Skeletal muscle satellite cell (primary cell): ENCODE data around the gene SMG1.

Experiments used
- H3K27me3 ChIP-seq: 2 replicates; pipeline ENCODE4 v1.7.0; 2013; ENCODE audit warnings: low read length; ENCODE audit not compliant: control insufficient read depth, insufficient read depth
- H3K36me3 ChIP-seq: 2 replicates; pipeline ENCODE4 v1.7.0; 2013; ENCODE audit warnings: mild to moderate bottlenecking, control low read depth, low read length; ENCODE audit not compliant: insufficient read depth
- H3K4me1 ChIP-seq: 2 replicates; pipeline ENCODE4 v1.7.0; 2013; ENCODE audit warnings: low read length; ENCODE audit not compliant: control insufficient read depth, insufficient read depth
- H3K4me2 ChIP-seq: 2 replicates; pipeline ENCODE4 v1.7.0; 2013; ENCODE audit warnings: mild to moderate bottlenecking, low read length
- H3K4me3 ChIP-seq: 2 replicates; pipeline ENCODE4 v1.7.0; 2013; ENCODE audit warnings: low read length
- H3K9ac ChIP-seq: 2 replicates; pipeline ENCODE4 v1.7.0; 2013; ENCODE audit warnings: mild to moderate bottlenecking, low read depth, low read length, moderate library complexity
- H3K9me3 ChIP-seq: replicated peaks from 2 replicates; pipeline ENCODE4 v1.7.0; 2013; ENCODE audit warnings: mild to moderate bottlenecking, control low read depth, low read length

The SMG1 gene

DNA sequence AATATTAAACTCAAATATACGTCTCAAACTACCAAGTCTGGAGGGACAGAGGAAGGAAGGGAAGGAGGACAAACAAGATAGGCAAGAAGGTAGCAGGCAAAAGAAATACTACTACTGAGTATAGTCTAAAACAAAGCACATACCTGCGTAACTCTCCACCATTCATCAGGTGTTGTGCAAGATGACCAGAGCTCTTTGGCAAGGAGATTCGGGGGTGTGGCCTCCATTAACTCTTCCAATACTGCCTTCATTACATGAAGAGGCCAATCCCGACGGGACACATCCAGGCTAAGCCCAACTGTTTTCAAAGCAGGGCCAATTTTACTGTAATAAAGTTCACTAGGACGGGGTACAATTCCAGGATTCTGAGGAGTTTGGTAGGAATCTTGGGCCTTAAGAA, 86.7 kb downstream of the SMG1 start:
- Histone ChIP-seq H3K9ac (no peak overlapping the region), H3K9me3 (no peaks in the 10 kb centered on the region), H3K4me1 (no peaks in the 10 kb centered on the region), H3K36me3 (peaks cover 83% of the 10 kb centered on the region), H3K4me2 (no peak overlapping the region), H3K4me3 (no peak overlapping the region), H3K27me3 (no peaks in the 10 kb centered on the region)

DNA sequence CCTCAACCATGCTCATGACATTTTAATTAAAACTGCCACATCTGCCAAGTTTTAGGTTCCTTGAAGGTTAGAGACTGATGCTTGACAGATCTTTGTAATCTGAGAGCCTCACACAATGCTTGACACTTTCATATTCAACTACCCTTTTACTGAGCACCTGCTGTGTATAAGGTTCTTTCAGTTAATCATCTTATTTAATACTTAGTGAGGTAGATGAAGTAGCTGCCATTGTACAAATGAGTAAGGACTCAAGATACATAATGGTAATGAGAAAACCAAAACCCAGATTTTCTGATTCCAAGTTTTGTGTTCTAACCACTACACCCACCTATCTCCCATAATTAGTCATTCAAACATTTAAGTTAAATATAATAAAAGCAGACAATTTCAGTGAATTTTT, 89.5 kb downstream of the SMG1 start:
- Histone ChIP-seq H3K4me2 (no peak overlapping the region), H3K9ac (no peak overlapping the region), H3K4me3 (no peak overlapping the region), H3K9me3 (no peaks in the 10 kb centered on the region), H3K27me3 (no peaks in the 10 kb centered on the region), H3K4me1 (no peaks in the 10 kb centered on the region), H3K36me3 (peaks cover 91% of the 10 kb centered on the region)

DNA sequence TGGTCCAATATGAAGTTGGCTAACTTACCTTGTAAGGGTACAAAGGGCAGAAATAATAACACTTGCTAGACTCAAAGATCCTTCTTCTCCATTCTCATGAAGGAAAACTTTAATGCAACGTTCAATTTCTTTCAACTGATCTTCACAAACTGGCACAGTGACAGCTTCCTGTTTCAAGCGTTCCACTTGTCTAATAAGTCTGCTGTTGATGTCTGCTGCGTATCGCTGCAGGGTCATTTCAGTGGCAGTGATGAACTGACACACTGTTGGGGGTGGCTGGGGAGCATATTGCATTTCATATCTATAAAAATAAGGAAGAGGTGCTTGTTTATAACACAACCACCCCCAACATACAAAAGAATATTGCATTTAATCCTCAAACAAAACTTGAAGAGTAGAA, 91.3 kb downstream of the SMG1 start:
- Histone ChIP-seq H3K27me3 (no peaks in the 10 kb centered on the region), H3K9ac (no peak overlapping the region), H3K4me3 (no peak overlapping the region), H3K4me1 (no peaks in the 10 kb centered on the region), H3K9me3 (no peaks in the 10 kb centered on the region), H3K36me3 (peaks cover 93% of the 10 kb centered on the region), H3K4me2 (no peak overlapping the region)

DNA sequence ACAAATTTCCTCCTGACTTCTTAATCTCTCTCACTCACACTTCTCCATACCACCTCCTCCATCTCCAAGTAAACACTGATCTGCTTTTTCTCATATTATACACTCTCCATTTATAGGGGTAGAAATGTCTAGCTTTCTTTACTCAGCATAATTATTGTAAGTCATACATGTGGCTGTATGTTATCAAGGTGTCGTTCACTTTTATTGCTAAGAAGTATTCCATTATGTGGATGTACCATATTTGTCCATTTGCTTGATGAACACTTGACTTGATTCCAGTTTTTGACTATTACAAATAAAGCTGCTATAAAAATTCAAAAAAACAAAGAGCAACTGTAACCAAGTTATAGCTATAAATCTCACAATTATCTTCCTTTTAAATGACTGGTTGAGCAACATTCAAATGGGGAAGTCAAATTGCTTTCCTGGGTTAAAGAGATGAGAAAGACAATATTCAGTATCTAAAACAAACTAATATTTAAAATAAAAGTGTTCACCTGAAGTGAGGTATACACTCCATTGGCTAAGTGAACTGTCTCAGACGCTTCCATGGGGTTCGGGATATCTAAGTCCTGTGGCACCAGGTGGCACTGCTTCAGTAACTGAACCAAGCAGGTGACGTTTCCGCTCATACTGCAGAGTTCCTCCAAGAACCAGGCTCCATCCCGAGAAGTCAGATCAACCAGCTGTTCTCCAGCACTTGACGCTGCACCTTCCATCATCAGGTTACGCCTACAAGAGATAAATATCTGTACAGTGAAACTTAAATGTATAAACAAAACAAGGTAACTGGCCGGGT, 92.3 kb downstream of the SMG1 start:
- H3K36me3 ChIP-seq, result peaks cover 96% of the 10 kb centered on the region
- no peaks in the 10 kb centered on the region for H3K4me1 ChIP-seq
- H3K9me3 ChIP-seq, result no peaks in the 10 kb centered on the region
- no peak overlapping the region for H3K4me2 ChIP-seq
- no peaks in the 10 kb centered on the region for H3K27me3 ChIP-seq
- H3K4me3 ChIP-seq, result no peak overlapping the region
- H3K9ac ChIP-seq, result no peak overlapping the region

DNA sequence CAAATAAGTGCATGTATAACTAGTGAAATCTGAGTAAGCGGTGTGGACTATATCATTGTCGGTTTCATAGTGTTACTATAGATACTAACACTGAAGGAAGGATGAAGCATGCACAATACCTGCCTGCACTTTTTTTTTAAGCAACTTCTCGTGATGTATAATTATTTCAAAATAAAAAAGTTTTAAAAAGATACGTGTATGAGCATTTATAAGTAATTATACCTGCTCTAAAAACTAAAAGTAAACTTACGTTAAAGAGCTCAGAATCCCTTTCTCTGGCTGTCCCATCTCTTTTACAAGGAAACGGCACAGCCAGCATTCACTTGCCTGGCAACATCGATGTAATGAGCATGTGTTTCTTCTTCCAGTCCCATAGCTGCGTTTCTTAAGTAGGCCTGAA, 93.6 kb downstream of the SMG1 start:
- H3K4me2 ChIP-seq, result no peak overlapping the region
- H3K9me3 ChIP-seq, result no peaks in the 10 kb centered on the region
- no peak overlapping the region for H3K9ac ChIP-seq
- H3K4me3 ChIP-seq, result no peak overlapping the region
- H3K4me1 ChIP-seq, result no peaks in the 10 kb centered on the region
- H3K36me3 ChIP-seq, result peaks cover 93% of the 10 kb centered on the region
- no peaks in the 10 kb centered on the region for H3K27me3 ChIP-seq

DNA sequence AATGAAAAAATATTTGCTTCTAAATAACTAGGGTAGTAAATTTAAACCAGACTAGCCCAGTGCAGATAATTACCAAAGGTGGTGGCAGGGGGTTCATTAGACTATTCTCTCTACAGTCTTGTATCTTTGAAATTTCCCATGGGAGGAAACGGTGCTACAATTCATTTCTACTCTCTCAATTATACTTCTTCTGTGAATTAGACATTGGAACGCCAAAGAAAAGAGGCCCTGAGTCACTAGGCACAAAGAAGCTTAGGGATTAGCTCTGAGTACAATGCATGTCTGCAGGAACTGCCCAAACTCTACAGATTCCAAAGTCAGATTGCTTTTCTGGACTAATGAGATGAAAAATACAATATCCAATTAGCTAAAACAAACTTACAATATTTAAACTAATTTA, 94.2 kb downstream of the SMG1 start:
- H3K4me2 ChIP-seq, result no peak overlapping the region
- H3K4me1 ChIP-seq, result no peaks in the 10 kb centered on the region
- no peak overlapping the region for H3K9ac ChIP-seq
- H3K27me3 ChIP-seq, result no peaks in the 10 kb centered on the region
- H3K9me3 ChIP-seq, result no peaks in the 10 kb centered on the region
- peaks cover 87% of the 10 kb centered on the region for H3K36me3 ChIP-seq
- H3K4me3 ChIP-seq, result no peak overlapping the region

DNA sequence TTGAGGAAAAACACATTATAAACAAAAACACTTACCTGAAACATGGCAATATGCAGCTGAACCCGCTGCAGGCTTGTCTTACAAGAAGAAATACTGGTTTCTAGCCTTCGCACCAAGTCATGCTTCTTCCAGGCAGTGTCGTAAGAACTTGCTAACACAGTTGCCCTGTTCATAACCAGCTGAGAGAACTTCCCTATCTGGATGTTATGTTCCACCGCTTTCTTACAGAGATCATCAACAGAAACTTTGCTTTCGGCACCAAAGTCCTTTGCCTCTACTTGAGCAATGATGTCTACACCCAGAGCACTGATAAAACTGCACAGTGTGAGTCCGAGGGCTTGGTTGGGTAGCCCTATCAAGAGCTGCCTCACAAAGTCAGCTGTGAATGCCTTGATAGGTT, 97.0 kb downstream of the SMG1 start:
- no peaks in the 10 kb centered on the region for H3K9me3 ChIP-seq
- no peaks in the 10 kb centered on the region for H3K27me3 ChIP-seq
- no peak overlapping the region for H3K4me2 ChIP-seq
- H3K9ac ChIP-seq, result no peak overlapping the region
- H3K4me1 ChIP-seq, result no peaks in the 10 kb centered on the region
- H3K4me3 ChIP-seq, result no peak overlapping the region
- peaks cover 59% of the 10 kb centered on the region for H3K36me3 ChIP-seq

DNA sequence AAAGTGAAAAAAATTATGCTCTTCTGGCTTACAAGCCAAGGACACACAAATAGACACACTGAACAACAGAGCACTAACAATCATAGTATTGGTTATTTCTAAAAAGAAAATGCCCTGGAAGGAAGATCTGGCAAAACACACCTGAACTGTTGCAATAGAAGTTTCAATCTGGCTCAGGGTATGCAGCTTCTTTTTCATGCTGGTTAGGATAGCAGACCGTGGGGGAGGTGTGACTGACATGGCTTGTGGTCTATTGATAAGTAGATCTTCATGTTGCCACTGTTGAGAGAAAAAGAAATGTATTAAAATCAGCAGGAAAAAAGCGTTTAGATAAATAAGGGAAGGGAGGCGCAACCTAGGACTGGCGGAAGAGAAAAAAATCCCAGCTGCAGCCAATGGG, 98.3 kb downstream of the SMG1 start:
- H3K36me3 ChIP-seq, result peaks cover 46% of the 10 kb centered on the region

DNA sequence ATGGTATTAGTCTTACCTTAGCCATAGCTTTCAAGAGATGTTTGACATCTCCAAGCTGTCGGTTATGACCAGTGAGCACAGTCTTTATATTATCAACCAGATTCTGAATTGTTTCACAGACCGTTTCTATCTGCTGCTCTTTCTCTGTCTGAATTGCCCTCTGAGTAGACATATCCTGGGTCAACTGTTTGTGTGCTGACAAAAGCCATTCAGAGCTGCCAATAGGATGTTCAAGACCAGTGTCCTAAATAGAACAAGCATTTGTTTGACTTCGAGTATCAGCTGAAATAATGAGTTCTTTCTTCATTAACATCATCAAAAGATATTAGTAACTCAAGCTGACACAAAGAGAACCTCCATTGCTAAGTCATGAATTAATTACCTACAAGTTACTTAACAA, 109.9 kb downstream of the SMG1 start:
- Histone ChIP-seq H3K4me1 (no peaks in the 10 kb centered on the region), H3K36me3 (peaks cover 73% of the 10 kb centered on the region), H3K9me3 (no peaks in the 10 kb centered on the region), H3K4me3 (no peak overlapping the region), H3K9ac (no peak overlapping the region), H3K27me3 (no peaks in the 10 kb centered on the region), H3K4me2 (no peak overlapping the region)

More for the DNA sequence above, 98.3 kb downstream of the SMG1 start:
- Histone ChIP-seq H3K4me1 (no peaks in the 10 kb centered on the region), H3K9ac (no peak overlapping the region), H3K9me3 (no peaks in the 10 kb centered on the region), H3K27me3 (no peaks in the 10 kb centered on the region), H3K4me2 (no peak overlapping the region), H3K4me3 (no peak overlapping the region)

DNA sequence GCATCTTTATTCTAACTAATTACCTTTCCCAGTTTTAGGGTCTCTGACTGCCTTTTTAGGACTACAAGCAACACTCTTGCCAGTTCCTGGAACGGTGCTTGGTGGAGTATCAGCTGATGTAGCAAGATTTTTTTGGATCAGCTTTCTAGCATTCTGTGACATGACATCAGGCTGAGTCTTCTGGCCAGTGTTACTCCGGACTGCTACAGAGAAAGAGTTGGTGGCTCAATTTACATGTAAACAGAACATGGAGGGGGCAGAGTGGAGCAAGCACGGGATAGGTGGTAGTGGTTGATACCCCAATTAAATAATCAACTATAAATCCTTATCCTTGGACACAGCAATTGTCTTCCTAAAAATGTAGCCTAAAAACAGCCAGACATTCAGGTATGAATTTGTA, 114.3 kb downstream of the SMG1 start:
- Histone ChIP-seq H3K9me3 (no peaks in the 10 kb centered on the region), H3K36me3 (peaks cover 75% of the 10 kb centered on the region), H3K9ac (no peak overlapping the region), H3K27me3 (no peaks in the 10 kb centered on the region), H3K4me2 (no peak overlapping the region), H3K4me3 (no peak overlapping the region), H3K4me1 (no peaks in the 10 kb centered on the region)

DNA sequence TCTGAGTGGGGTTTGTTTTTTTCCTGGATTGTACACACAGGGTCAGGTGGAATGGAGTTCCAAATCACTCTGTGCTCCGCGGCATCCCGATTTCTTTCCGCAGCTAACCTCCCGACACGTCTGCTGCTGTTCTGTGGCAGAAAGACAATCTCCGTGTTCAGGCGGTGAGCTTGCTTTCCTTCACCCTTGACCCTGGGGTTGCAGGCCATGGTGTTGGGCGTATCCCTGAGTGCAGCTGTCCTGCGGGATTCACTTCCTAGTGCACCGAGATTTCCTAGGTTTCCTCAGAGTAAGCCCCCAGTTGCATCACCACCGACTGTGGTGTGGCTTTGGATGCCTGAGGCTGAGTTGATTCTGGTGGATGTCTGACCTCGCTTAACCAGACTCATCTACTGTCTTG, 117.0 kb downstream of the SMG1 start:
- H3K36me3 ChIP-seq, result peaks cover 54% of the 10 kb centered on the region
- H3K4me2 ChIP-seq, result no peak overlapping the region
- peaks cover 14% of the 10 kb centered on the region for H3K4me1 ChIP-seq
- no peak overlapping the region for H3K9ac ChIP-seq
- H3K27me3 ChIP-seq, result no peaks in the 10 kb centered on the region
- H3K4me3 ChIP-seq, result no peak overlapping the region
- no peaks in the 10 kb centered on the region for H3K9me3 ChIP-seq

DNA sequence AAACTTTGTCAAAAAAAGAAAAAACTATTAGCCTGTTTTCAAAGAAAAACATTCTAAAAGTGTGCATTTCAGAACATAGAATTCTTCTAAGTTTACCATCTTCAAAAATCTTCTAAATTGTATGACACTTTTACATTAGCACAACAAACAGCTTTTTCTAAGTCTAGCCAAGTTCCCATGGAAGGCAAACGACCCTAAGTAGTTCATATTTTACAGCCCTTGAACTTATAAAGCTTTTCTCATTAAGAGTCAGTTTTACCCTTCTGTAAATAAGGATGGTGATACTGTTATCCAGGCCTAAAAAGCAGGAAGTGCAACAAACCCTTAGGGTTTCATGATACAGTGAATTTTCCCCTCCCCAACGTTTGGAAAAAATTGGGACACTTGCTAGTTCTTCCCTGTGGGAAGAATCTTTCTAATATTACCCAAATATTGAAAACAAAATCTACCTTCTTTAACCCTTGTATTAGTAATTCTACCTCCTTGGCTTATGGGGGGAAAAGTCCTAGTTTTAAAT, 120.9 kb downstream of the SMG1 start:
- no peak overlapping the region for H3K4me3 ChIP-seq

More for the DNA sequence above, 120.9 kb downstream of the SMG1 start:
- Histone ChIP-seq H3K27me3 (no peaks in the 10 kb centered on the region), H3K9me3 (no peaks in the 10 kb centered on the region), H3K36me3 (peaks cover 33% of the 10 kb centered on the region), H3K4me2 (no peak overlapping the region), H3K9ac (no peak overlapping the region), H3K4me1 (peaks cover 23% of the 10 kb centered on the region)
